Osteoblast (primary cell): ENCODE results near the gene LSP1. TPM values are rescaled to one million over a fixed set of nuclear protein-coding genes. Genes with fewer than 3 reads are reported as not detected.

Source experiments
- DNase-seq: peaks from one replicate; pipeline ENCODE4 v3.0.0; 2011; ENCODE audit warnings: low spot score, mixed read lengths; ENCODE audit not compliant: insufficient read length; ENCODE audit errors: missing footprints
- H2AFZ ChIP-seq: 2 replicates; pipeline ENCODE4 v1.6.0; 2011; ENCODE audit warnings: mild to moderate bottlenecking, low read length
- H3K27ac ChIP-seq: 2 replicates; pipeline ENCODE4 v1.5.1; 2011; ENCODE audit warnings: mild to moderate bottlenecking, low read depth, low read length, moderate library complexity
- H3K27me3 ChIP-seq: 2 replicates; pipeline ENCODE4 v1.6.0; 2012; ENCODE audit warnings: mild to moderate bottlenecking, control low read depth, inconsistent platforms, low read length, moderate library complexity; ENCODE audit not compliant: insufficient read depth
- H3K36me3 ChIP-seq: 2 replicates; pipeline ENCODE4 v1.5.1; 2011; ENCODE audit warnings: mild to moderate bottlenecking, low read length, control low read depth, moderate library complexity; ENCODE audit not compliant: insufficient read depth
- H3K4me1 ChIP-seq: 2 replicates; pipeline ENCODE4 v1.5.1; 2011; ENCODE audit warnings: mild to moderate bottlenecking, low read length, control low read depth, moderate library complexity; ENCODE audit not compliant: insufficient read depth
- H3K4me2 ChIP-seq: 2 replicates; pipeline ENCODE4 v1.6.0; 2011; ENCODE audit warnings: mild to moderate bottlenecking, low read length; ENCODE audit not compliant: insufficient read depth
- H3K4me3 ChIP-seq: fragments of 200-600 bp; sonication (generic); 3 replicates; pipeline ENCODE4 v1.5.1; 2012; ENCODE audit warnings: mild to moderate bottlenecking, low read length, inconsistent platforms; ENCODE audit not compliant: insufficient read depth
- H3K79me2 ChIP-seq: 2 replicates; pipeline ENCODE4 v1.6.0; 2012; ENCODE audit warnings: mild to moderate bottlenecking, low read length, control low read depth, inconsistent platforms; ENCODE audit not compliant: insufficient read depth
- H3K9me3 ChIP-seq: 2 replicates; pipeline ENCODE4 v1.5.1; 2011; ENCODE audit warnings: low read depth, low read length, control low read depth
- H4K20me1 ChIP-seq: 2 replicates; pipeline ENCODE4 v1.6.0; 2012; ENCODE audit warnings: mild to moderate bottlenecking, low read length, control low read depth; ENCODE audit not compliant: insufficient read depth
- total RNA-seq: library from RNA; depleted of rRNA; stranded (reverse); fragments of >200 nt; gene quantifications from 2 replicates; pipeline ENCODE4 v1.2.3, GENCODE V29; 2012
- TF ChIP-seq, protein P1 (sequence below): IDR thresholded peaks from 2 replicates; pipeline ENCODE4 v1.5.1; 2011; ENCODE audit warnings: mild to moderate bottlenecking, low read depth, low read length, moderate library complexity; ENCODE audit errors: extremely low read depth

LSP1 gene
- total RNA-seq, 1 donor, result 54.6 TPM

GRCh38 chr11:1918436-1919315 is 65.8 kb downstream of the LSP1 start:
- H3K36me3 ChIP-seq, result no peaks in the 10 kb centered on the region
- H3K4me3 ChIP-seq, result no peak overlapping the region
- no peak overlapping the region for H2AFZ ChIP-seq
- DNase-seq, result peak; percentile 89
- H4K20me1 ChIP-seq, result no peaks in the 10 kb centered on the region
- H3K27me3 ChIP-seq, result peaks cover 3% of the 10 kb centered on the region
- no peaks in the 10 kb centered on the region for H3K9me3 ChIP-seq
- no peaks in the 10 kb centered on the region for H3K79me2 ChIP-seq
- no peak overlapping the region for H3K27ac ChIP-seq
- TF ChIP-seq, protein P1, sequence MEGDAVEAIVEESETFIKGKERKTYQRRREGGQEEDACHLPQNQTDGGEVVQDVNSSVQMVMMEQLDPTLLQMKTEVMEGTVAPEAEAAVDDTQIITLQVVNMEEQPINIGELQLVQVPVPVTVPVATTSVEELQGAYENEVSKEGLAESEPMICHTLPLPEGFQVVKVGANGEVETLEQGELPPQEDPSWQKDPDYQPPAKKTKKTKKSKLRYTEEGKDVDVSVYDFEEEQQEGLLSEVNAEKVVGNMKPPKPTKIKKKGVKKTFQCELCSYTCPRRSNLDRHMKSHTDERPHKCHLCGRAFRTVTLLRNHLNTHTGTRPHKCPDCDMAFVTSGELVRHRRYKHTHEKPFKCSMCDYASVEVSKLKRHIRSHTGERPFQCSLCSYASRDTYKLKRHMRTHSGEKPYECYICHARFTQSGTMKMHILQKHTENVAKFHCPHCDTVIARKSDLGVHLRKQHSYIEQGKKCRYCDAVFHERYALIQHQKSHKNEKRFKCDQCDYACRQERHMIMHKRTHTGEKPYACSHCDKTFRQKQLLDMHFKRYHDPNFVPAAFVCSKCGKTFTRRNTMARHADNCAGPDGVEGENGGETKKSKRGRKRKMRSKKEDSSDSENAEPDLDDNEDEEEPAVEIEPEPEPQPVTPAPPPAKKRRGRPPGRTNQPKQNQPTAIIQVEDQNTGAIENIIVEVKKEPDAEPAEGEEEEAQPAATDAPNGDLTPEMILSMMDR, result peak; percentile 16
- H3K4me2 ChIP-seq, result no peak overlapping the region
- peaks cover 4% of the 10 kb centered on the region for H3K4me1 ChIP-seq

- peak; percentile 91 for DNase-seq
- H4K20me1 ChIP-seq, result no peaks in the 10 kb centered on the region
Observed at GRCh38 chr11:1919391-1920127, 66.7 kb downstream of the LSP1 start, which contains the start of gene TNNT3. Gene TNNT3 (plus strand): TSS chr11:1919703. CDS start chr11:1922875, 3,172 bp downstream.

GRCh38 chr11:1920128-1920908 is 67.4 kb downstream of the LSP1 start:
- H3K79me2 ChIP-seq, result no peaks in the 10 kb centered on the region
- H3K4me1 ChIP-seq, result peaks cover 4% of the 10 kb centered on the region
- H3K36me3 ChIP-seq, result no peaks in the 10 kb centered on the region
- H3K4me3 ChIP-seq, result no peak overlapping the region
- H4K20me1 ChIP-seq, result no peaks in the 10 kb centered on the region
- peak; percentile 78 for DNase-seq
- H3K4me2 ChIP-seq, result no peak overlapping the region
- H3K27me3 ChIP-seq, result peaks cover 3% of the 10 kb centered on the region
- no peak overlapping the region for H2AFZ ChIP-seq
- no peaks in the 10 kb centered on the region for H3K9me3 ChIP-seq
- no peak overlapping the region for H3K27ac ChIP-seq
- TF ChIP-seq, protein P1, result no peak

More at GRCh38 chr11:1919391-1920127, 66.7 kb downstream of the LSP1 start, which contains the start of gene TNNT3:
- H3K79me2 ChIP-seq, result no peaks in the 10 kb centered on the region
- H3K4me2 ChIP-seq, result no peak within 1 kb of the TSS
- no peaks in the 10 kb centered on the region for H3K9me3 ChIP-seq
- no peak within 1 kb of the TSS for H3K4me3 ChIP-seq
- peaks cover 3% of the 10 kb centered on the region for H3K27me3 ChIP-seq
- H2AFZ ChIP-seq, result no peak within 1 kb of the TSS
- TF ChIP-seq, protein P1, result no peak
- no peaks in the 10 kb centered on the region for H3K36me3 ChIP-seq
- H3K4me1 ChIP-seq, result peaks cover 4% of the 10 kb centered on the region
- no peak within 1 kb of the TSS for H3K27ac ChIP-seq
